Neuronal stem cell (in vitro differentiated cells): Measurements from ENCODE around the gene TASP1. TPM values are rescaled to one million over a fixed set of nuclear protein-coding genes. Genes with fewer than 3 reads are reported as not detected.

Experiments
- DNase-seq: peaks from one replicate; pipeline ENCODE4 v3.0.0-alpha.2; 2013; ENCODE audit warnings: low spot score
- H2AFZ ChIP-seq: one replicate; pipeline ENCODE4 v1.6.1; 2013; ENCODE audit warnings: mild to moderate bottlenecking, low read length, inconsistent platforms
- H2AK5ac ChIP-seq: 2 replicates; pipeline ENCODE4 v1.6.1; 2013; ENCODE audit warnings: low read depth, mild to moderate bottlenecking, inconsistent platforms, low read length, moderate library complexity, mixed read lengths
- H2BK120ac ChIP-seq: 2 replicates; pipeline ENCODE4 v1.6.1; 2013; ENCODE audit warnings: low read depth, mild to moderate bottlenecking, inconsistent platforms, low read length, moderate library complexity, mixed read lengths
- H2BK12ac ChIP-seq: one replicate; pipeline ENCODE4 v1.6.1; 2013; ENCODE audit warnings: low read length, inconsistent platforms
- H2BK15ac ChIP-seq: 2 replicates; pipeline ENCODE4 v1.6.1; 2013; ENCODE audit warnings: mild to moderate bottlenecking, low read length, inconsistent platforms, mixed read lengths
- H2BK5ac ChIP-seq: one replicate; pipeline ENCODE4 v1.6.1; 2013; ENCODE audit warnings: inconsistent platforms, mild to moderate bottlenecking, low read length, moderate library complexity
- H3K14ac ChIP-seq: one replicate; pipeline ENCODE4 v1.6.1; 2013; ENCODE audit warnings: low read length, inconsistent platforms
- H3K18ac ChIP-seq: 2 replicates; pipeline ENCODE4 v1.6.1; 2013; ENCODE audit warnings: low read length, inconsistent platforms
- H3K23ac ChIP-seq: 2 replicates; pipeline ENCODE4 v1.6.1; 2013; ENCODE audit warnings: low read depth, mild to moderate bottlenecking, mixed read lengths, low read length, inconsistent platforms; ENCODE audit not compliant: poor library complexity
- H3K27ac ChIP-seq: replicated peaks from 3 replicates; pipeline ENCODE4 v1.5.1; 2013; ENCODE audit warnings: low read length, inconsistent platforms
- H3K27me3 ChIP-seq, 3 experiments: 2 replicates each; pipeline ENCODE4 v1.6.1; 2013; ENCODE audit warnings: low read length in 3 of 3, mild to moderate bottlenecking in 2 of 3, inconsistent platforms in 1 of 3, low read depth in 1 of 3, mixed read lengths in 1 of 3, moderate library complexity in 1 of 3; ENCODE audit not compliant: control insufficient read depth in 3 of 3, insufficient read depth in 3 of 3
- H3K36me3 ChIP-seq, 2 donors: replicated peaks in 1 of 2; 2 replicates each; pipeline ENCODE4 v1.6.1; 2013; ENCODE audit warnings: low read length in 2 of 2; ENCODE audit not compliant: control insufficient read depth in 2 of 2, insufficient read depth in 2 of 2
- H3K4ac ChIP-seq: 2 replicates; pipeline ENCODE4 v1.6.1; 2013; ENCODE audit warnings: inconsistent platforms, mild to moderate bottlenecking, low read length, moderate library complexity
- H3K4me1 ChIP-seq, 2 donors: 1 replicate in 1 of 2; 2 replicates in 1 of 2; pipeline ENCODE4 v1.6.1; 2013; ENCODE audit warnings: low read length in 2 of 2, low read depth in 1 of 2; ENCODE audit not compliant: control insufficient read depth in 2 of 2, insufficient read depth in 1 of 2
- H3K4me2 ChIP-seq: one replicate; pipeline ENCODE4 v1.6.1; 2013; ENCODE audit warnings: mild to moderate bottlenecking, low read length, inconsistent platforms; ENCODE audit not compliant: insufficient read depth, poor library complexity, severe bottlenecking
- H3K4me3 ChIP-seq, 2 donors: 2 replicates each; pipeline ENCODE4 v1.5.1; 2013; ENCODE audit warnings: low read length in 2 of 2, mild to moderate bottlenecking in 2 of 2, inconsistent platforms in 1 of 2, moderate library complexity in 1 of 2
- H3K79me1 ChIP-seq: one replicate; pipeline ENCODE4 v1.6.1; 2013; ENCODE audit warnings: low read depth, mild to moderate bottlenecking, inconsistent platforms, low read length, moderate library complexity
- H3K9ac ChIP-seq: one replicate; pipeline ENCODE4 v1.6.1; 2013; ENCODE audit warnings: mild to moderate bottlenecking, low read depth, low read length, inconsistent platforms; ENCODE audit not compliant: poor library complexity
- H3K9me3 ChIP-seq, 2 donors: replicated peaks in 1 of 2; 2 replicates each; pipeline versions ENCODE3 to v1.6.1; 2013; ENCODE audit warnings: low read length in 2 of 2, mild to moderate bottlenecking in 2 of 2, inconsistent platforms in 1 of 2, low read depth in 1 of 2, mixed read lengths in 1 of 2, moderate library complexity in 1 of 2; ENCODE audit not compliant: control insufficient read depth in 2 of 2, insufficient read depth in 1 of 2
- H4K8ac ChIP-seq: one replicate; pipeline ENCODE4 v1.6.1; 2013; ENCODE audit warnings: low read depth, mild to moderate bottlenecking, inconsistent platforms, low read length, moderate library complexity
- H4K91ac ChIP-seq: one replicate; pipeline ENCODE4 v1.6.1; 2013; ENCODE audit warnings: low read length, low read depth, mild to moderate bottlenecking, inconsistent platforms; ENCODE audit not compliant: poor library complexity
- WGBS, 2 donors: extraction: QIAGEN DNeasy Blood & Tissue Kit; methylation state at CpG; one replicate each; pipeline ENCODE4 v1.1.7; 2013; ENCODE audit warnings: missing lambda C conversion rate in 2 of 2, mixed read lengths in 1 of 2; ENCODE audit not compliant: insufficient read length in 2 of 2, insufficient replicate concordance in 1 of 2; ENCODE audit errors: extremely low coverage in 2 of 2; 5-methylcytosine and 5-hydroxymethylcytosine counted together
- polyA plus RNA-seq, 2 experiments: library from polyadenylated mRNA; stranded (reverse); fragments of 200-250 nt; gene quantifications; one replicate each; pipeline ENCODE4 v1.2.3, GENCODE V29; 2013

The TASP1 gene, protein sequence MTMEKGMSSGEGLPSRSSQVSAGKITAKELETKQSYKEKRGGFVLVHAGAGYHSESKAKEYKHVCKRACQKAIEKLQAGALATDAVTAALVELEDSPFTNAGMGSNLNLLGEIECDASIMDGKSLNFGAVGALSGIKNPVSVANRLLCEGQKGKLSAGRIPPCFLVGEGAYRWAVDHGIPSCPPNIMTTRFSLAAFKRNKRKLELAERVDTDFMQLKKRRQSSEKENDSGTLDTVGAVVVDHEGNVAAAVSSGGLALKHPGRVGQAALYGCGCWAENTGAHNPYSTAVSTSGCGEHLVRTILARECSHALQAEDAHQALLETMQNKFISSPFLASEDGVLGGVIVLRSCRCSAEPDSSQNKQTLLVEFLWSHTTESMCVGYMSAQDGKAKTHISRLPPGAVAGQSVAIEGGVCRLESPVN
- polyA plus RNA-seq (2013, experiment 1 of 2), result 4.7 TPM
- polyA plus RNA-seq (2013, experiment 2 of 2), result 3.5 TPM

DNA sequence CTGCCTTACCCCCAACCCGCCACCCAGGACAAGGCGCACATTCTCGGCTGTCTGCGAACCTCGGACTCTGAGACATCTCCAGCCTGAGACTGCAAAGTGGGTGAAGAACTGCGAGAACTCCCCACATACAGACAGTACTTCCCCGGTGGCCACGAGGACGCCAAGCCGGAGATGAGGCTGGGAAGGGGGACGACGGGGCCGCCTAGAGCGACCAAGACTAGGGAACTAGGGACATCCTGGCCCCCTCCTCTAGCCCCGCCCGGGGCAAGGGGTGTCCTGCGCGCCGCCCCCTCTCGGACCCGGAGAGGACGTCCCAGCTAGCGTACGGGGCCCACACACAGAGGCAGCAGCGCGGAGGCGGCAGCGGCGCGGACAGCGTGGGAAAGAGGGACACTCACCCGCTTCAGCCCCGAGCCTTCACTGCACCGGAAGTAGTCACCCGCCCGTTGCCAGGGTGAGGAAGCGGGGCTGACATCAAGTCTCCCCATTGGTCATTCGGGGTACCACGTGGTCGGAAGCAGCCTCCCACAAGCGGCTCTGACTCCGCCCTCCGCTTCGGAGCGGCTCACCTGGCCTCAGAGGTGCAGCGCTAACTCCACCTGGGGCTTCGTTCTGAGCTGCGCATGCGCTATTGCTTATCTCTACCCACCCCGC is at the start of gene TASP1:
Gene TASP1 (minus strand): TSS at position 437 of the 654 bp plus-strand sequence. CDS start 8,854 bp downstream, outside the sequence.
- Histone ChIP-seq H3K36me3 (no peaks in the 10 kb centered on the region), H3K18ac (peak within 1 kb of the TSS; percentile 92), H4K91ac (no peak within 1 kb of the TSS), H2BK120ac (no peak within 1 kb of the TSS), H3K9me3 (no peaks in the 10 kb centered on the region), H3K4me2 (peak within 1 kb of the TSS; percentile 80), H3K4me3 (peak within 1 kb of the TSS; percentile 77 to 94), H4K8ac (peak within 1 kb of the TSS; percentile 82), H3K4ac (no peak within 1 kb of the TSS), H3K79me1 (no peaks in the 10 kb centered on the region), H2AFZ (peak within 1 kb of the TSS; percentile 94), H3K27ac (peak within 1 kb of the TSS; percentile 33), H3K23ac (peak within 1 kb of the TSS; percentile 85), H3K4me1 (no peaks in the 10 kb centered on the region), H3K9ac (peak within 1 kb of the TSS; percentile 91), H2AK5ac (no peak within 1 kb of the TSS), H2BK15ac (peak within 1 kb of the TSS; percentile 58), H3K27me3 (peaks cover 0 to 15% (median 2%) of the 10 kb centered on the region in 3 experiments), H2BK5ac (no peak within 1 kb of the TSS), H2BK12ac (no peak within 1 kb of the TSS), H3K14ac (peak within 1 kb of the TSS; percentile 82)
- no CpG with 5 or more reads among the region's 50 CpGs for WGBS, 2 donors
- peak; percentile 84 for DNase-seq

DNA sequence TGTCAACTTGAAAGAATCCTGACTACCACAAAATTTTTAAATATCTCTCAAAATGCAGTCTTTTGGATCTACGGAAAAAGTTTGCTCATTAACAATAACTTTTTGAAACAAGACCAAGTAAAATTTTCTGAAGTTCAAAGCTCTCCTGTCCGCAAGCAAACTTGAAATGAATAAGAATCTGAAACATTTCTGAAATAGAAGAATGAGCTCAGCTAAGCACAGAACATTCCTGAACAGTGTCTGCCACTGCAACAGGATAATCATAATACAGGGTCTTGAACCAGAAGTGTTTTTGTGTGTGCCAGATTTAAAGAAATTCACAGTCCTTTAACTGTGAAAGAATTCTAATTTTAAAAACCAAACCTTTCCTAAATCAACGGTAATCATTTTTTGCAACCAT is 49.1 kb upstream of the TASP1 start:
- Histone ChIP-seq H2BK15ac (no peak overlapping the region), H2BK12ac (no peak overlapping the region), H3K9me3 (no peaks in the 10 kb centered on the region), H3K23ac (no peak overlapping the region), H3K27ac (no peak overlapping the region), H2BK120ac (no peak overlapping the region), H4K91ac (no peak overlapping the region), H3K4me3 (no peak overlapping the region), H3K36me3 (no peaks in the 10 kb centered on the region), H3K27me3 (no peaks in the 10 kb centered on the region), H4K8ac (no peak overlapping the region), H3K18ac (no peak overlapping the region), H3K4me2 (no peak overlapping the region), H2AFZ (no peak overlapping the region), H3K14ac (no peak overlapping the region), H3K4me1 (no peaks in the 10 kb centered on the region), H3K9ac (no peak overlapping the region), H3K4ac (no peak overlapping the region), H2AK5ac (no peak overlapping the region), H3K79me1 (no peaks in the 10 kb centered on the region), H2BK5ac (no peak overlapping the region)
- no peak for DNase-seq
- no CpG with 5 or more reads among the region's 3 CpGs for WGBS, 2 donors

DNA sequence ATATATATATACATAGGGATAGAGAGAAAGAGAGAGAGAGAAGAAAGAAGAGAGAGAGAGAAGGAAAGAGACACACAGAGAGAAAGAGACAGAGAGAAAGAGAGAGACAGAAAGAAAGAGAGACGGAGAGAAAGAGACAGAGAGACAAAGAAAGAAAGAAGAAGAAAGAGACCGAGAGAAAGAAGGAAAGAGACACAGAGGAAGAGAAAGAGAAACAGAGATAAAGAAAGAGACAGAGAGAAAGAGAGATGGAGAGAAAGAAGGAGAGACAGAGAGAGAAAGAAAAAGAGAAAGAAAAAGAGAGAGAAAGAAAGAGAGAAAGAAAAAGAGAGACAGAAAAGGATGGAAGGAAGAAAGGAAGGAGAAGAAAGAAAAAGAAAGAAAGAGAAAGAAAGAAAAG is 46.9 kb upstream of the TASP1 start:
- WGBS, 2 donors, result no CpG with 5 or more reads among the region's 2 CpGs

DNA sequence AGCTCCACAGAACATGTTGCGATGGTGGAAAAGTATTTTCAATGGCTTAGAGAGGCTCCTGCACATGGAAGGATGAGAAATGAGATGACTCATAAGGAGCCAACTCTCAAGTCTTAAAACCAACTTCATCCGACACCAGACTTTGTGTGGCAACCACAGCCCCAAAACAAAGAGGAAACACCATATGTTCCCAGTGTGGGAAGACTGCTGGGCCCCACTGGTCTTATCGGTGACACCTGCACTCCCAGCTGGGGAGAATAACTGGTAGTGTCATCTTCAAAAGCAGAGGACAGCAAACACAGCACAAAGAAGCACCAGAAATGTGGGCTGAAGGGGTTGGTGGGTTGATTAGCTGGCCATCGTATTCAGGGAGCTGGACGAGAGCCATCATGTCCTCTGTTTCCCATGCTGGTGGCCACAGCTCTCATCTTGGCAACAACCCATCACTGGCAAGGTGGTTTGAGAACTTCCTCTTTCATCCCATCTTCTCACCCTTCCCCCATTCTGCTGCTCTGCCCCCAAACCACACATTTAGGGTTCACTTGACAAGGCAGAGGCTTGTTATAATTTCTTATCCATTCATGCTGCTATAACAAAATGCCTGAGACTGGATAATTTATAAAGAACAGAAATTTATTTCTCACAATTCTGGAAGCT is 46.0 kb upstream of the TASP1 start:
- H2AFZ ChIP-seq, result no peak overlapping the region
- H3K4me3 ChIP-seq, result no peak overlapping the region
- H3K18ac ChIP-seq, result no peak overlapping the region
- H2AK5ac ChIP-seq, result no peak overlapping the region
- no peak overlapping the region for H2BK5ac ChIP-seq
- no peak overlapping the region for H3K9ac ChIP-seq
- no CpG with 5 or more reads among the region's 5 CpGs for WGBS, 2 donors
- no peak overlapping the region for H2BK15ac ChIP-seq
- no peak overlapping the region for H4K91ac ChIP-seq
- no peak overlapping the region for H3K4ac ChIP-seq
- H3K23ac ChIP-seq, result no peak overlapping the region
- H3K79me1 ChIP-seq, result no peaks in the 10 kb centered on the region
- no peak overlapping the region for H3K27ac ChIP-seq
- no peaks in the 10 kb centered on the region for H3K9me3 ChIP-seq
- no peaks in the 10 kb centered on the region for H3K27me3 ChIP-seq
- no peaks in the 10 kb centered on the region for H3K36me3 ChIP-seq
- no peaks in the 10 kb centered on the region for H3K4me1 ChIP-seq
- no peak overlapping the region for H2BK12ac ChIP-seq
- H3K4me2 ChIP-seq, result no peak overlapping the region
- H4K8ac ChIP-seq, result peak overlapping the region; percentile 68
- no peak overlapping the region for H2BK120ac ChIP-seq
- no peak for DNase-seq
- no peak overlapping the region for H3K14ac ChIP-seq

More for the DNA sequence above, 46.9 kb upstream of the TASP1 start:
- Histone ChIP-seq H2BK12ac (no peak overlapping the region), H3K14ac (no peak overlapping the region), H3K4me1 (no peaks in the 10 kb centered on the region), H3K23ac (no peak overlapping the region), H3K4me2 (no peak overlapping the region), H3K18ac (no peak overlapping the region), H2AK5ac (no peak overlapping the region), H3K9ac (no peak overlapping the region), H3K9me3 (no peaks in the 10 kb centered on the region), H3K79me1 (no peaks in the 10 kb centered on the region), H3K4me3 (no peak overlapping the region), H3K27me3 (no peaks in the 10 kb centered on the region), H3K36me3 (no peaks in the 10 kb centered on the region), H3K27ac (no peak overlapping the region), H2BK120ac (no peak overlapping the region), H2BK15ac (no peak overlapping the region), H4K91ac (no peak overlapping the region), H2AFZ (no peak overlapping the region), H4K8ac (no peak overlapping the region), H3K4ac (no peak overlapping the region), H2BK5ac (no peak overlapping the region)
- no peak for DNase-seq
